Cardiac muscle cell (in vitro differentiated cells and primary cell): ENCODE data around the gene ZFP30. TPM values are rescaled to one million over a fixed set of nuclear protein-coding genes. Genes with fewer than 3 reads are reported as not detected.

ENCODE experiments used
- DNase-seq, 2 donors: peaks; one replicate each; pipeline versions ENCODE4 v3.0.0 to v3.0.0-alpha.2; 2010 to 2017; ENCODE audit warnings: low read depth in 1 of 2, low spot score in 1 of 2
- H3K27ac ChIP-seq: fragments of 200-600 bp; sonication (generic); 2 replicates; pipeline ENCODE4 v1.5.1; 2016
- H3K27me3 ChIP-seq: fragments of 200-600 bp; sonication (generic); 2 replicates; pipeline ENCODE4 v1.6.0; 2016; ENCODE audit warnings: control low read depth
- H3K36me3 ChIP-seq: fragments of 200-600 bp; sonication (generic); 2 replicates; pipeline ENCODE4 v1.5.1; 2016; ENCODE audit warnings: control low read depth
- H3K4me1 ChIP-seq: fragments of 200-600 bp; sonication (generic); 2 replicates; pipeline ENCODE4 v1.8.1; 2017; ENCODE audit warnings: low read depth, mild to moderate bottlenecking, mixed run types
- H3K4me3 ChIP-seq: fragments of 200-600 bp; sonication (generic); 2 replicates; pipeline ENCODE4 v1.5.1; 2016; ENCODE audit warnings: mild to moderate bottlenecking
- H3K9me3 ChIP-seq: fragments of 200-600 bp; sonication (generic); 2 replicates; pipeline ENCODE4 v1.5.1; 2017; ENCODE audit warnings: low read depth, mild to moderate bottlenecking, control low read depth
- polyA plus RNA-seq: library from polyadenylated mRNA; unstranded; fragments of >200 nt; fragmentation: Nextera tagmentation; extraction: Ambion mirVana; gene quantifications from 2 replicates; pipeline ENCODE4 v1.2.1, GENCODE V29; 2016
- total RNA-seq: library from RNA; depleted of rRNA; stranded (reverse); fragments of >200 nt; gene quantifications from 2 replicates; pipeline ENCODE4 v1.2.3, GENCODE V29; 2016
- TF ChIP-seq, protein P1 (sequence below): IDR thresholded peaks from 2 replicates; pipeline ENCODE4 v1.5.1; 2012; ENCODE audit warnings: low read depth, mild to moderate bottlenecking, low read length

ZFP30 gene
- total RNA-seq (24.5 and 27.0 TPM in 2 replicates), polyA plus RNA-seq (7.1 and 10.9 TPM in 2 replicates)

DNA sequence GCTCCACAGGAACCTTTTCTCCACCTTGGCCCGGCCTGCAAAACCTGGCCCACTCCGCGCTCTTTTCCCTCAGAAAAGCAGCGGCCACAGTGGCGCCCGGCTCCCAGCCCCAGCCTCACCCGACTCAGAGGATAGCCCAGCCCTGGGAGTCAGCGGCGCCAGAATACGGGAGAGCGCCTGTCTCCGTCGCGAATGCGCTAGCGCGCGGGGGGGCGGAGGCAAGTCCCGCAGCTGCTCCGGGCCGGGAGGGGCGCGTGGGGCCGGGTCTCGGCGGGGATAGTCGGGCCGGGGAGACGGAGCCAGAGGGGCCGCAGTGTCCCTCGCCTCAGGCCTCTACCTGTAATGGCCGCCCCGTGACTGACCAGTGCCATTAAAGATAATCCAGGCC lies at the start of gene ZFP30:
TSS of gene ZFP30 (minus strand) at position 165 of the 388 bp plus-strand sequence. CDS start 7,643 bp downstream, outside the sequence.
- H3K9me3 ChIP-seq: no peaks in the 10 kb centered on the region
- H3K27me3 ChIP-seq: no peaks in the 10 kb centered on the region
- H3K27ac ChIP-seq: peak within 1 kb of the TSS; percentile 89
- peaks cover 17% of the 10 kb centered on the region for H3K4me1 ChIP-seq
- DNase-seq: peak; percentile 85 to 88
- peak within 1 kb of the TSS; percentile 63 for H3K4me3 ChIP-seq
- H3K36me3 ChIP-seq: no peaks in the 10 kb centered on the region
- TF ChIP-seq, protein P1, sequence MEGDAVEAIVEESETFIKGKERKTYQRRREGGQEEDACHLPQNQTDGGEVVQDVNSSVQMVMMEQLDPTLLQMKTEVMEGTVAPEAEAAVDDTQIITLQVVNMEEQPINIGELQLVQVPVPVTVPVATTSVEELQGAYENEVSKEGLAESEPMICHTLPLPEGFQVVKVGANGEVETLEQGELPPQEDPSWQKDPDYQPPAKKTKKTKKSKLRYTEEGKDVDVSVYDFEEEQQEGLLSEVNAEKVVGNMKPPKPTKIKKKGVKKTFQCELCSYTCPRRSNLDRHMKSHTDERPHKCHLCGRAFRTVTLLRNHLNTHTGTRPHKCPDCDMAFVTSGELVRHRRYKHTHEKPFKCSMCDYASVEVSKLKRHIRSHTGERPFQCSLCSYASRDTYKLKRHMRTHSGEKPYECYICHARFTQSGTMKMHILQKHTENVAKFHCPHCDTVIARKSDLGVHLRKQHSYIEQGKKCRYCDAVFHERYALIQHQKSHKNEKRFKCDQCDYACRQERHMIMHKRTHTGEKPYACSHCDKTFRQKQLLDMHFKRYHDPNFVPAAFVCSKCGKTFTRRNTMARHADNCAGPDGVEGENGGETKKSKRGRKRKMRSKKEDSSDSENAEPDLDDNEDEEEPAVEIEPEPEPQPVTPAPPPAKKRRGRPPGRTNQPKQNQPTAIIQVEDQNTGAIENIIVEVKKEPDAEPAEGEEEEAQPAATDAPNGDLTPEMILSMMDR: no peak

DNA sequence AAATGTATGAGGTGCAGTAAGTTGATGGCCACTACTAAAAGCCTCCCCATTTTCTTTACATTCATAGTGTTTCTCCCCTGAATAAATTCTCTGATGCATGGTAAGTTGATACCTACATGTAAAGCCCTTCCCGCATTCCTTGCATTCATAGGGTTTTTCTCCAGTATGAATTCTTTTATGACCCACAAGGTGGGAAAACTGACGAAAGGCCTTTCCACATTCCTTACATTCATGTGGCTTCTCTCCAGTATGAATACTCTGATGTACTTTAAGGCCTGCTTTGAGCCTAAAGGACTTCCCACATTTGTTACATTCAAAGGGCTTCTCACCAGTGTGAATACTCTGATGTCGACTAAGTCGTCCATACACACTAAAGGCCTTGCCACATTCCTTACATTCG lies 43.8 kb upstream of the ZFP30 start:
- DNase-seq: no peak
- no peak overlapping the region for H3K4me3 ChIP-seq
- H3K36me3 ChIP-seq: peaks cover 25% of the 10 kb centered on the region
- no peaks in the 10 kb centered on the region for H3K27me3 ChIP-seq
- TF ChIP-seq, protein P1: no peak
- peak overlapping the region; percentile 35 for H3K27ac ChIP-seq
- no peaks in the 10 kb centered on the region for H3K9me3 ChIP-seq
- H3K4me1 ChIP-seq: no peaks in the 10 kb centered on the region

DNA sequence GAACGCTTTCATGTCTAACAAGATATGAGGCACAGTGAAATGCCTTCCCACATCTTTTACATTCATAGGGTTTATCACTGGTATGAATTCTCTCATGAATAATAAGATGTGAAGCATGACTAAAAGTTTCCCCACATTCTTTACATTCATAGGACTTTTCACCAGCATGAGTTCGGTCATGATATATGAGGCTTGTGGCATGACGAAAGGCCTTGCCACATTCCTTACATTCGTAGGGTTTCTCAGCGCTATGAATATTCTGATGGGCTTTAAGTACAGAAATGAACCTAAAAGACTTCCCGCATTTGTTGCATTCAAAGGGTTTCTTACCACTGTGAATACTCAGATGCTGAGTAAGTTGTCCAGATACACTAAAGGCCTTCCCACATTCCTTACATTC lies 43.0 kb upstream of the ZFP30 start:
- Histone ChIP-seq H3K27ac (no peak overlapping the region), H3K27me3 (no peaks in the 10 kb centered on the region), H3K4me3 (no peak overlapping the region), H3K36me3 (peaks cover 21% of the 10 kb centered on the region), H3K4me1 (no peaks in the 10 kb centered on the region), H3K9me3 (no peaks in the 10 kb centered on the region)
- no peak for DNase-seq
- TF ChIP-seq, protein P1: no peak

DNA sequence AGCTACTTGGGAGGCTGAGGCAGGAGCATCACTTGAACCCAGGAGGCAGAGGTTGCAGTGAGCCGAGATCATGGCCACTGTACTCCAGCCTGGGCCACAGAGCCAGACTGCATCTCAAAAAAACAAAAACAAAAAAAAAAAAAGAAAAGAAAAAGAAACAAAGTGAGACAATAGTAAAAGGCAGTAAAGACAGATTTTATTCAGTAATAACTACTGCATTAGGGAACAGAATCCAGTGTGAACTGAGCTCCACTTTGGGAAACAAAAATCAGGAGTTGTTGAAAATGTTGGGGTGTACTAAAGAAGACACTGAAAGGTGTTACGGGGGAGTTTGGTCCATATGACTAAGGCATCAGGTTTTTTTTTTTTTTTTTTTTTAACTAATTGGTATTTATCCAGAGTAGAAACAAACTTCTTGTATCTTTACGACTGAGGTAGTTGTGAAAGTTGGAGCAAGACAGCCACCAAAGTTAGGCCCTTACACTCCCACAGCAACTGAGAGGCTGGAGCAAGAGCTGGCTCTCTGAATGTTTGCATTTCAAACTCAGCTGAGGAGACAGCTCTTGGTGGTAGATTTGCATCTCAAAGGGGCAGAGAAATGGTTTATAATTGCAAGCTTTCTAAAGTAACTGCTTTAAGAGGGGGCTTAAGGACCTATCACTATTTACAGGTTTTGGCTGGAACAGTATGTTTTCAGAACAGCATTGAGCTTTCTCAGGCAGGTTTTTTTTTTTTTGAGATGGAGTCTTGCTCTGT lies 40.1 kb upstream of the ZFP30 start:
- no peak overlapping the region for H3K27ac ChIP-seq
- no peak overlapping the region for H3K4me3 ChIP-seq
- H3K36me3 ChIP-seq: peaks cover 21% of the 10 kb centered on the region
- H3K4me1 ChIP-seq: no peaks in the 10 kb centered on the region
- DNase-seq: no peak
- H3K9me3 ChIP-seq: no peaks in the 10 kb centered on the region
- no peaks in the 10 kb centered on the region for H3K27me3 ChIP-seq
- TF ChIP-seq, protein P1: no peak

DNA sequence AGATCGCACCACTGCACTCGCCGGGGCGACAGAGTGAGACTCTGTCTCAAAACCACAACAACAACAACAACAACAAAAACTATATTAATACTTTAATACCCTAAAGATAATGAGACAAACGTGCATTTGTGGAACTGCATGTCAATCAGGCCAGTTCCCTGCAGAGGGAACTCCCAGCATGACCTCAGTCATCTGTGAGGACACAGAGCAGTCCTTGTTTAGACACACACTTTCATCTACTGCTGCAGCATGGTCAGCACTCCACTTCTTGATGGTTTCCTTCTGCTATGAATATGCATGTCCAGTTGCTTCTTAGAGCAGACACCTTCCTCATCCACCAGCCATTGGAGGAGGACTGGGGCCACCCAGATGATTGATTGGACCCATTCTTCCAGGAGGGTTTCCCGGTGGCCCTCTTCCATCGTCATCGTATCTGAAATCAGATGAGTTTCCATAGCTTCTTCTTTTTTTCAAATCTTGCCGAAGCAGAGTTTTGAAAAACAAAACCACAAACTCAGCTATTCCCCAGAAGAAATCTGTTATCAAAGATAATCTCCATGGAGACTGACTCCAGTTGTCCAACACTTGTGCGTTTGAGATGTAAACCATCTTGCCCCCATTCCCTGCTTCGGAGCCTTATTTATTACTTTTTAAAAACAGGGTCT lies 37.8 kb upstream of the ZFP30 start:
- DNase-seq: peak in 1 of 2 donors; percentile 22
- no peak overlapping the region for H3K27ac ChIP-seq
- H3K27me3 ChIP-seq: no peaks in the 10 kb centered on the region
- no peaks in the 10 kb centered on the region for H3K4me1 ChIP-seq
- no peak overlapping the region for H3K4me3 ChIP-seq
- TF ChIP-seq, protein P1: no peak
- H3K9me3 ChIP-seq: no peaks in the 10 kb centered on the region
- H3K36me3 ChIP-seq: peaks cover 5% of the 10 kb centered on the region
